SH-SY5Y (cell line): ENCODE results near the gene GOLGA6A.

ENCODE experiments used
- GATA2 ChIP-seq: IDR thresholded peaks from 2 replicates; pipeline ENCODE4 v1.6.1; 2011; ENCODE audit warnings: mild to moderate bottlenecking, low read depth, low read length
- GATA3 ChIP-seq: IDR thresholded peaks from 2 replicates; pipeline ENCODE4 v1.6.1; 2011; ENCODE audit warnings: low read depth, mild to moderate bottlenecking, low read length, moderate library complexity

- TF ChIP-seq GATA3: no peak
- TF ChIP-seq GATA2: no peak
These were observed 48.7 kb upstream of the GOLGA6A start for GRCh38 chr15:74130849-74131627.
